Astrocyte (in vitro differentiated cells and primary cell): ENCODE results near the gene TMEM40. TPM values are rescaled to one million over a fixed set of nuclear protein-coding genes. Genes with fewer than 3 reads are reported as not detected.
A peak's percentile ranks its signal among the peaks of the same experiment; 100 is the strongest.

ENCODE experiments used
- DNase-seq: peaks from one replicate; pipeline ENCODE4 v3.0.0-alpha.2; 2010; ENCODE audit warnings: low read depth
- FAIRE-seq: peaks from 2 replicates; lab custom pipeline; 2011; peaks lifted over from hg19 to GRCh38; lab: Jason Lieb, UNC
- H2AFZ ChIP-seq: 2 replicates; pipeline ENCODE4 v1.6.0; 2012; ENCODE audit warnings: low read depth, low read length, inconsistent platforms
- H3K27ac ChIP-seq: 2 replicates; pipeline ENCODE4 v1.5.1; 2011; ENCODE audit warnings: low read depth, low read length, inconsistent platforms
- H3K27me3 ChIP-seq: 2 replicates; pipeline ENCODE4 v1.6.0; 2011; ENCODE audit warnings: low read length, inconsistent platforms; ENCODE audit not compliant: insufficient read depth
- H3K36me3 ChIP-seq: 2 replicates; pipeline ENCODE4 v1.5.1; 2011; ENCODE audit warnings: low read length, inconsistent platforms; ENCODE audit not compliant: insufficient read depth
- H3K4me1 ChIP-seq: 2 replicates; pipeline ENCODE4 v1.5.1; 2011; ENCODE audit warnings: low read length, inconsistent platforms; ENCODE audit not compliant: insufficient read depth
- H3K4me2 ChIP-seq: 2 replicates; pipeline ENCODE4 v1.6.0; 2012; ENCODE audit warnings: low read length, inconsistent platforms
- H3K4me3 ChIP-seq: 2 replicates; pipeline ENCODE4 v1.5.1; 2011; ENCODE audit warnings: low read depth, mild to moderate bottlenecking, low read length, inconsistent platforms; ENCODE audit not compliant: insufficient read depth
- H3K79me2 ChIP-seq: 2 replicates; pipeline ENCODE4 v1.6.0; 2012; ENCODE audit warnings: mild to moderate bottlenecking, low read length, inconsistent platforms; ENCODE audit not compliant: insufficient read depth
- H3K9ac ChIP-seq: 2 replicates; pipeline ENCODE4 v1.6.0; 2012; ENCODE audit warnings: mild to moderate bottlenecking, low read length, inconsistent platforms
- H3K9me3 ChIP-seq: 2 replicates; pipeline ENCODE4 v1.5.1; 2012; ENCODE audit warnings: low read depth, mild to moderate bottlenecking, low read length, inconsistent platforms; ENCODE audit not compliant: insufficient read depth
- H4K20me1 ChIP-seq: 2 replicates; pipeline ENCODE4 v1.6.0; 2012; ENCODE audit warnings: low read length, inconsistent platforms; ENCODE audit not compliant: insufficient read depth
- H3K27ac Mint-ChIP-seq: one replicate; pipeline ENCODE4 v1.8.0; 2021; ENCODE audit warnings: mild to moderate bottlenecking, mixed read lengths; ENCODE audit not compliant: unreplicated experiment
- H3K27me3 Mint-ChIP-seq: one replicate; pipeline ENCODE4 v1.8.0; 2021; ENCODE audit warnings: low read depth, mixed read lengths; ENCODE audit not compliant: unreplicated experiment
- H3K36me3 Mint-ChIP-seq: one replicate; pipeline ENCODE4 v1.8.0; 2021; ENCODE audit warnings: low read depth, mixed read lengths; ENCODE audit not compliant: unreplicated experiment
- H3K4me1 Mint-ChIP-seq: one replicate; pipeline ENCODE4 v1.8.0; 2021; ENCODE audit warnings: low read depth, mixed read lengths; ENCODE audit not compliant: unreplicated experiment
- H3K4me3 Mint-ChIP-seq: one replicate; pipeline ENCODE4 v1.8.0; 2021; ENCODE audit warnings: mild to moderate bottlenecking, moderate library complexity, mixed read lengths; ENCODE audit not compliant: unreplicated experiment
- H3K9me3 Mint-ChIP-seq: one replicate; pipeline ENCODE4 v1.8.0; 2021; ENCODE audit warnings: mild to moderate bottlenecking, mixed read lengths; ENCODE audit not compliant: unreplicated experiment
- EZH2 ChIP-seq: IDR thresholded peaks from 2 replicates; pipeline ENCODE4 v1.6.1; 2012; ENCODE audit warnings: mild to moderate bottlenecking, low read length, inconsistent platforms; ENCODE audit not compliant: insufficient read depth
- total RNA-seq: library from RNA; stranded (reverse); gene quantifications from 2 replicates; pipeline ENCODE4 v1.2.1, GENCODE V29; 2021
- TF ChIP-seq, protein P1 (sequence below): IDR thresholded peaks from 2 replicates; pipeline ENCODE4 v1.5.1; 2011; ENCODE audit warnings: low read depth, mild to moderate bottlenecking, inconsistent platforms, low read length, moderate library complexity; ENCODE audit not compliant: insufficient read depth

Gene TMEM40
- total RNA-seq, 1 donor from 2014 or later: 2.0 TPM

DNA sequence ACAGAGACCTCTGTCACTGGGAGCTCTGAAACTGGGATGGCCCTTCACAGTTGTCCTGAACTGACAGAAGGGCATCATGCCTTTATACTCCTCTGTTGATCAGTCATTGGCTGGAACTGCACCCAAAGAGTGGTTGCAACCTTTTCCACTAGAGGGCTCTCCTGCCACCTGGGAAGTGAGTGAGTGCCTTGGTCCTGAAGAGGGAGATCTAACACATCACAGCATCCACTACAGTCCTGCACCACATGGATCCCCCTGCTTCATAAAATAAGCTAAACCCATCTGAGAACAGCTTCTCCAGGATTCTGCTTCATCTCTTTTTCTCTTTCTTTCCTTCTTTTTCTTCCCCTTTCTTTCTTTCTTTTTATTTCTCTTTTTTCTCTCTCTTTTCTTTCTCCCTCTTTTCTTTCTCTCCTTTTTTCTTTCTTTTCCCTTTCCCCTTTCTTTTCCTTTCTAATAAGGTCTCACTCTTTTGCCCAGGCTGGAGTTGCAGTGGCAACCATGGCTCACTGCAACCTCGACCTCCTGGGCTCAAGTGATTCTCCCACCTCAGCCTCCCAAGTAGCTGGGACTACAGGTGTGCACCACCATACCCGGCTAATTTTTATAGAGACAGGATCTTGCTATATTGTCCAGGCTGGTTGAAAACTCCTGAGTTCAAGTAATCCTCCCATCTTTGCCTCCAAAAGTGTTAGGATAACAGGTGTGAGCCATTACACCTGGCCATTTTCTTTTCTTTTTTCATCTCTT lies 52.4 kb downstream of the TMEM40 start:
- no peak for TF ChIP-seq EZH2
- TF ChIP-seq, protein P1, sequence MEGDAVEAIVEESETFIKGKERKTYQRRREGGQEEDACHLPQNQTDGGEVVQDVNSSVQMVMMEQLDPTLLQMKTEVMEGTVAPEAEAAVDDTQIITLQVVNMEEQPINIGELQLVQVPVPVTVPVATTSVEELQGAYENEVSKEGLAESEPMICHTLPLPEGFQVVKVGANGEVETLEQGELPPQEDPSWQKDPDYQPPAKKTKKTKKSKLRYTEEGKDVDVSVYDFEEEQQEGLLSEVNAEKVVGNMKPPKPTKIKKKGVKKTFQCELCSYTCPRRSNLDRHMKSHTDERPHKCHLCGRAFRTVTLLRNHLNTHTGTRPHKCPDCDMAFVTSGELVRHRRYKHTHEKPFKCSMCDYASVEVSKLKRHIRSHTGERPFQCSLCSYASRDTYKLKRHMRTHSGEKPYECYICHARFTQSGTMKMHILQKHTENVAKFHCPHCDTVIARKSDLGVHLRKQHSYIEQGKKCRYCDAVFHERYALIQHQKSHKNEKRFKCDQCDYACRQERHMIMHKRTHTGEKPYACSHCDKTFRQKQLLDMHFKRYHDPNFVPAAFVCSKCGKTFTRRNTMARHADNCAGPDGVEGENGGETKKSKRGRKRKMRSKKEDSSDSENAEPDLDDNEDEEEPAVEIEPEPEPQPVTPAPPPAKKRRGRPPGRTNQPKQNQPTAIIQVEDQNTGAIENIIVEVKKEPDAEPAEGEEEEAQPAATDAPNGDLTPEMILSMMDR: peak; percentile 81
- DNase-seq (peak; percentile 65), FAIRE-seq (no peak)
- H3K4me1 ChIP-seq: peaks cover 8% of the 10 kb centered on the region
- Mint-ChIP-seq H3K4me1 (peaks cover 14% of the 10 kb centered on the region), H3K27me3 (peaks cover 23% of the 10 kb centered on the region), H3K4me3 (no peak overlapping the region), H3K36me3 (peaks cover 1% of the 10 kb centered on the region), H3K9me3 (peaks cover 2% of the 10 kb centered on the region), H3K27ac (peak overlapping the region; percentile 26)
- H3K9me3 ChIP-seq: no peaks in the 10 kb centered on the region
- H3K4me2 ChIP-seq: no peak overlapping the region
- H2AFZ ChIP-seq: no peak overlapping the region
- peaks cover 6% of the 10 kb centered on the region for H3K27me3 ChIP-seq
- H3K9ac ChIP-seq: no peak overlapping the region
- no peaks in the 10 kb centered on the region for H3K79me2 ChIP-seq
- H3K36me3 ChIP-seq: no peaks in the 10 kb centered on the region
- H3K4me3 ChIP-seq: no peak overlapping the region
- no peaks in the 10 kb centered on the region for H4K20me1 ChIP-seq
- no peak overlapping the region for H3K27ac ChIP-seq

DNA sequence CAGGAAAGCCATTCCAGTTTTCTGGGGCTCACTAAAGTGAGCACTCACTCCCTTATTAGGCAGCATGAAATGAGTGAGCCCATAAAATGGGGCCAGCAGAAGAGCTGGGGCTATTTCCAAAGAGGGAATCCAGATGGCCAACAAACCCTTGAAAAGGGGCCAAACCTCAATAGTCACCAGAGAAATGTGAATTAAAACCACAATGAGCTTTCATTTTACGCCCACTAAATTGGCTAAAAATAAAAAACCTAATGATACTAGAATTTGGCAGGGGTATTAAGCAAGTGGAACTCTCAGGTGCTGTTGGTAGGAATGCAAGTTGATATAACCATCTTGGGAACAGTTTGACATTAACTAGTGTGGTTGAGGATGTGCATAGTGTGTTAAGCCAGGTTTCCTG lies 53.1 kb downstream of the TMEM40 start:
- H3K4me1 Mint-ChIP-seq: peaks cover 14% of the 10 kb centered on the region

More for the DNA sequence above, 53.1 kb downstream of the TMEM40 start:
- Histone ChIP-seq H3K27me3 (peaks cover 6% of the 10 kb centered on the region), H4K20me1 (no peaks in the 10 kb centered on the region), H3K79me2 (no peaks in the 10 kb centered on the region), H3K27ac (no peak overlapping the region), H3K36me3 (no peaks in the 10 kb centered on the region), H3K9ac (no peak overlapping the region), H3K4me1 (peaks cover 8% of the 10 kb centered on the region), H3K4me3 (no peak overlapping the region), H3K4me2 (no peak overlapping the region), H2AFZ (no peak overlapping the region), H3K9me3 (no peaks in the 10 kb centered on the region)
- no peak overlapping the region for H3K27ac Mint-ChIP-seq
- peaks cover 1% of the 10 kb centered on the region for H3K36me3 Mint-ChIP-seq
- peaks cover 3% of the 10 kb centered on the region for H3K9me3 Mint-ChIP-seq
- DNase-seq (peak; percentile 88), FAIRE-seq (no peak)
- TF ChIP-seq, protein P1: no peak
- no peak for TF ChIP-seq EZH2
- H3K4me3 Mint-ChIP-seq: no peak overlapping the region
- H3K27me3 Mint-ChIP-seq: peaks cover 23% of the 10 kb centered on the region
